Activated T-helper 9 cell treated with anti-CD3 and anti-CD28 coated beads, Interleukin-2, amount 50 U/mL, for 16 hours (primary cell): ENCODE results near the gene LATS2.
"Not testable (repeated sequence)": the region's sequence is repeated elsewhere in the genome, so short reads cannot be mapped to it uniquely, and the experiment has no call there.

Source experiments
- DNase-seq: peaks from one replicate; pipeline ENCODE4 v3.0.0-alpha.2; 2020; ENCODE audit warnings: low read depth

LATS2 gene

DNA sequence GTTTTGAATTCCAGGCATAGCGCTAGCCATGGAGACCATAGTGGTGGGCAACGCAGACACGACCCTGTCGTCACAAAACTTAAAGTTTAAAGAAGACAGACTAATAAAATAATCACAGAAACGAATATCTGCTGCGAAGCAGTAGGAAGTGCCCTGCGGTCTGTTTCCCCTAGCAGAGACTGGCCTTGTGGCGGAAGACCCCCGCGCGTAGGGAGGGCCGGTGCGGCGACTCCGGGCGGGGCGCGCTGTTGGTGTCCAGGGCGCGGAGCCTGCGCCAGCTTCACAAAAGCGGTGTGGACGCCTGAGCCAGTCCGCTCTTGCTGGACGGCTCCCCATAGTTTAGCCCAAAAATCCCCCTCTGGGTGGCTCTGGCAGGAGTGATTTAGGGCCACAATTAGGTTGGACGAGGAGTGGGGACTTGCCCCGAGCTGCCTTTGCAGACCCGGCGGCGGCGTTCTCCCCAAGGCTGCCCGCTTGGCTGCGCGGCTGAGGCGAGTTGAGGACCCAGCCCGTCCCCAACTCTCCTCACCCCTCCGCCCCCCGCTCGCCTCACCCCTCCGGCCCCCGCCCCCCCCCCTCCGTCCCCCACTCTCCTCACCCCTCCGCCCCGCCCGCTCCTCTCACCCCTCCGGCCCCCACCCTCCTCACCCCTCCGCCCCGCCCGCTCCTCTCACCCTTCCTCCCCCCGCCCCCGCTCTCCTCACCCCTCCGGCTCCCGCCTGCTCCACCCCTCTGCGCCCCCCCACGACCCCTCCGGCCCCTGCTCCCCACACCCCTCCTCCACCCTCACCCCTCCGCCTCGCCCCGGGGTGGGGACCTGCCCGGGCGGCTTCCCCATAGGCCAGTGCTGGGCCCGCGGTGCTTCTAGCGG, 14.2 kb upstream of the LATS2 start:
- no peak for DNase-seq

DNA sequence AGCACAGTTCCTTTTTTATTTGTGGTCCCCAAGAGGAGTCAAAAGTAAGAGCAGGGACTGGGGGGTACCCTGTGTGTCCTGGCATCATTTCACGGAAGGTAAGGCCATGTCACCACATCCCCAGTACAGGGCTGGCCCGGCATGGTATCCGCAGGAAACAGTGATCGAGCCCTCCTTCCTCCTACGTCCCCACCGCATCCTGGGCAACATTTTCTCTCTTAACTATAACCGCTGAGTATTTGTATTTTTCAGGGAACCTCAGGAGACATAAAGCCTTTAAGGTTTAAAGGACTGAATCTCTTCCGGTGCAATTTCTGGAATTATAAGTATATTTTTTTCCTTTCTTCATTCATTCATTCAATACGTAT, 13.6 kb upstream of the LATS2 start:
- no peak for DNase-seq

DNA sequence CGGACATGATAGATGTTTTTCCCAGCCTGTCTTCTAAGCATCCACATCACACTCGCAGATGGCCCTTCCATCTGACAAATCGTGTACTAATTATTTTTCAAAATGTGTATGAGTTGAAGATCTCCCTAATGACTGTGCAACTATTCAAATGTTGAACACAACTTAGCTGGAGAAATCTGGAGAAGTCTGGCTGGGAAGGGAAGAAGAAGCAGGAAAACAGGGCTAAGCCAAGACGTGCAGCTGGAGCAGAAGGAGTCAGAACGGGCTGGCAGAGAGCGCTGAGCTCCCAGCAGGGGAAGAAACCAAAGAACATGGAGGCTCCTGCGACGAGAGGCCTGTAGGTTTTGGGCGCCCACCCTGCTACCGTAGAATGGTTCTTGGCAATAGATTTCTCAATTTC, 13.2 kb upstream of the LATS2 start:
- DNase-seq = no peak

DNA sequence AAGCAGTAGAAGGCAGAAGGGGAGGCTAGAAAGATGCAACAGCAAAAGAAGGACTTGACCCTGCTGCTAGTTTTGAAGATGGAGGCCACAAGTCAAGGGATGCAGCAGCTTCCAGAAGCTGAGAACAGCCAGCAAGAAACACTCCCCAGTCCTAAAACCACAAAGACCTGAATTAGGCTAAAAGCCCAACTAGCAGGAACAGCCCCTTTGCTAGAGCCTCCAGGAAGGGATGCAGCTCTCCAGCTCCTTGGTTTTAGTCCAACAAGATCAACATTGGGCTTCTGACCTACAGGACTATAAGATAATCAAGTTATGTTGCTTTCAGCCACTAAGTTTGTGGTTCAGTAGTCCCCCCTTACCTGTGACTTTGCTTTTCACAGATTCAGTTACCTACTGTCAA, 10.5 kb upstream of the LATS2 start:
- no peak for DNase-seq

DNA sequence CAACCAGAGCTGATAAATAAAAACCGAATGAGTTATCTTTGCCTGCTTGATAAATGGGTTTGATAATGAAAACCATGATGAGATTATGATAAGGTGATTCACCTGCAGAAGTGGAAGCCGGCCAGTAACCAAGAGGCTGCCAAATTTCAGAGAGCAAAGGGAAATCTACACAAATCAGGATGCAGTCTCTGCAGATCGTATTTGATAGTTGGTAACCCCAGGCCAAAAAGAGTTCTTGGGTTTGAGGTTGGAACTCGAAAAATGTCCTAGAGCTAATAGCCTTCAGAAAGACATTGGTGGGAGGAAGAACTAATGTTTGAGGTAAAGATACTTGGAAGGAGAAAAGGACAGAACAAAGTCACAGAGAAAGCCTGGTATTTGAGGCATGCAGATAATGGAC, 9.6 kb upstream of the LATS2 start:
- DNase-seq = no peak

DNA sequence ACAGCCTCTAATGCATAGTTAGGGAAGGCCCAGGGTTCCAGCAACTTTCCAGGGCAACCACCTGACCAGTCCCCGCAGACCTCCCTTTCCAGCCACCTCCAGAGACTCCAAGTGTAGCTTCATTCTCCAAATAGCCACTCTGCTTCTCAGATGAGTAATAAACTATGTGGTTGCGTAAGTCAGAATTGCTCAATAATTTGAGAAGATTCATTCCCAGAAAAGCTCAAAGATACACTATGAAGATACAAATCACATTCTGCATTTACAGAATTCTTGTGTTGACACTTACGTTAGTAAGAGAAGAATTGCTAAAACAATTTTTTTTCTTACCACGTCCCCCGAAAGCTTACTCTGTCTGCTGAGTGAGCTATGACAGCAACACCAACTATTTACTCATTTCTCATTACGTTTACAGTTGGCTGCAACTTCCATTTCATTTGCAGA, 8.2 kb upstream of the LATS2 start:
- no peak for DNase-seq

DNA sequence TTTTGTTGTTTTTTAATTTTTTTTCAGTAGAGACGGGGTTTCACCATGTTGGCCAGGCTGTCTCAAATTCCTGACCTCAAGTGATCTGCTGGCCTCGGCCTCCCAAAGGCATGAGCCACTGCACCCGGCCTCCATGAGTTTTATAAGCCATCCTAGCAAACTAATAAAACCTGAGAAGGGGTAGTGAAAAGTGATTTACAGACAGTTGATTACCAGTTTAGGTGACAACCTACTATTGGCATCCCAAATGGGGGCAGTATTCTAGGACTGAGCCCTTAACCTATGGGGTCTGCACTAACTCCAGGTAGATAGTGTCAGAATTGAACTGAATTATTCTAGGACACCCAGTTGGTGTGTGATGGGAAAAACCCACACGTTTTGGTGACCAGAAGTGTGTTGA, 6.5 kb upstream of the LATS2 start:
- DNase-seq = no peak

GRCh38 chr13:21066946-21067345, 5.6 kb upstream of the LATS2 start:
- no peak for DNase-seq

GRCh38 chr13:21065686-21066085, 4.3 kb upstream of the LATS2 start:
- no peak for DNase-seq

DNA sequence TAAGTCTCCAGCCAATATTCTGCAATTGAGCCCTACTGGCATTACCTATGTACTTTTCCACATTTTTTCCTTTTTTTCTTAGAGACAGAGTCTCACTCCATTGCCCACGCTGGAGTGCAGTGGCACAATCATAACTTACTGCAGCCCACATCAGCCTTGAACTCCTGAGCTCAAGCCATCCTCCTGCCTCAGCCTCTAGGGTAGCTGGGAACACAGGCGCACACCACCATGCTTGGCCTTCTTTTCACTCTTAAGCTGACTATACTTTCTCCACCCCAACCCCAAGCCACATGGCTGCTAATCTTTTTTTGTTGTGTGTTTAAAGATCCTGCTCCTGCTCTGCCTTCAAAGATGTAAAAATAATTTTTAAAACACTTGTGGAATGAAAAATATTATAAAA, 1.6 kb upstream of the LATS2 start:
- DNase-seq = no peak

- no peak for DNase-seq
Observed at GRCh38 chr13:21060338-21061028, 903 bp downstream of the LATS2 start.

- no peak for DNase-seq
Observed at GRCh38 chr13:21059641-21060337, 1.6 kb downstream of the LATS2 start.

- DNase-seq = no peak
Observed at GRCh38 chr13:21058361-21058760, 3.0 kb downstream of the LATS2 start.

- DNase-seq = no peak
Observed at GRCh38 chr13:21055511-21056045, 5.8 kb downstream of the LATS2 start.

- DNase-seq = no peak
Observed at GRCh38 chr13:21055016-21055415, 6.4 kb downstream of the LATS2 start.

GRCh38 chr13:21054313-21054712, 7.1 kb downstream of the LATS2 start:
- no peak for DNase-seq

- DNase-seq = no peak
Observed at GRCh38 chr13:21053231-21053630, 8.2 kb downstream of the LATS2 start.

- no peak for DNase-seq
Observed at GRCh38 chr13:21051675-21052074, 9.7 kb downstream of the LATS2 start.

- DNase-seq = no peak
Observed at GRCh38 chr13:21050288-21051197, 10.8 kb downstream of the LATS2 start.

- DNase-seq = not testable (repeated sequence)
Observed at GRCh38 chr13:21049731-21050130, 11.7 kb downstream of the LATS2 start.

DNA sequence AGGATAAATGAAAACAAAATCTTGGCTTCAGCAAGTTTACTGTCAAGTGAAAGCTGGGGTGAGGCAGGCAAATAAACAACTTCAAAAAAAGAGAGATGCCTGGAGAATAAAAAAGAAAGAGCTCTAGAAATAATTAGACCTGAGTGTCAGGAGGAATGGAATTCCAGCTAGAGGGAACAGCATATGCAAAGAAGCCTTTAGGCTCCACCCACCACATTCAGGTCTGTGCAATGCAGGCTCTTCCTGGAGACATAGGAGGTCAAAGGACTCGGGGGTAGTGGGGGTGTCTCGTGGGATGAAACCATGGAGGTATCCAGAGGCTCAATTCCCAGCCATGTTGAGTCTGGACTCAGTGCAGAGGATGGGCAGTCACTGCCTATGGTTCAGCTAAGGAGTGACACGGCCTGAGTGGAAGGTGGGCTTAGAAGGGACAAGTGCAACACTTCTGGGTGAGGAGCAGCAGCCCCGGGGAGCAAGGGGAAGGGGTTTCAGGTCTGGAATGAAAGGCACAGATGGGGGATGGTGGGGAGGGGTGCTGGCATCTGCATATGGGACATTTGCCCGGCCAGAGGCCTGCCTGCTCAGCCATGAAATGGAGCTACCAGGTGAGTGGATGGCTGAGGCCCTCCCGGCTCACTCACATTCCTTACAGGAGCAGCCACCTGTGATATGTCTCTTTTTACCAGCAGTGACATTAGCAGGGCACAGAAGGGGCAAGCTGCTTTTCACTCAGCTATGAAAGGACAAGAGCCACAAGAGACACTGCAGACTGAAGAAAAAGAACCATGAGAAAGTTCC, 12.3 kb downstream of the LATS2 start:
- no peak for DNase-seq
